ENCODE results near the gene IMMP2L. TPM values are rescaled to one million over a fixed set of nuclear protein-coding genes. Genes with fewer than 3 reads are reported as not detected.
"Not testable (repeated sequence)": the region's sequence is repeated elsewhere in the genome, so short reads cannot be mapped to it uniquely, and the experiment has no call there.

The IMMP2L gene
- polyA plus RNA-seq, 3 donors: 41.3 to 49.8 (median 43.0) TPM

- DNase-seq (ENCODE audit: extremely low read depth in 1 of 11, low read depth in 9 of 11, low spot score in 4 of 11): no peak
Observed at GRCh38 chr7:110962374-110962773, 599.9 kb downstream of the IMMP2L start.

GRCh38 chr7:110960811-110961210 lies 601.5 kb downstream of the IMMP2L start:
- no peak for DNase-seq (ENCODE audit: extremely low read depth in 1 of 11, low read depth in 9 of 11, low spot score in 4 of 11)

- no peak for DNase-seq (ENCODE audit: extremely low read depth in 1 of 11, low read depth in 9 of 11, low spot score in 4 of 11)
Observed at GRCh38 chr7:110948280-110948679, 614.0 kb downstream of the IMMP2L start.

GRCh38 chr7:110947408-110947807 lies 614.9 kb downstream of the IMMP2L start:
- DNase-seq (ENCODE audit: extremely low read depth in 1 of 11, low read depth in 9 of 11, low spot score in 4 of 11): no peak

GRCh38 chr7:110944966-110945644 lies 617.2 kb downstream of the IMMP2L start:
- no peak for DNase-seq (ENCODE audit: extremely low read depth in 1 of 11, low read depth in 9 of 11, low spot score in 4 of 11)

- no peak for DNase-seq (ENCODE audit: extremely low read depth in 1 of 11, low read depth in 9 of 11, low spot score in 4 of 11)
Observed at GRCh38 chr7:110944448-110944847, 617.8 kb downstream of the IMMP2L start.

GRCh38 chr7:110943701-110944345 lies 618.5 kb downstream of the IMMP2L start:
- no peak for DNase-seq (ENCODE audit: extremely low read depth in 1 of 11, low read depth in 9 of 11, low spot score in 4 of 11)

- DNase-seq (ENCODE audit: extremely low read depth in 1 of 11, low read depth in 9 of 11, low spot score in 4 of 11): no peak
Observed at GRCh38 chr7:110941385-110941784, 620.9 kb downstream of the IMMP2L start.

- no peak for DNase-seq (ENCODE audit: extremely low read depth in 1 of 11, low read depth in 9 of 11, low spot score in 4 of 11)
Observed at GRCh38 chr7:110940756-110941155, 621.5 kb downstream of the IMMP2L start.

GRCh38 chr7:110938165-110938564 lies 624.1 kb downstream of the IMMP2L start:
- no peak for DNase-seq (ENCODE audit: extremely low read depth in 1 of 11, low read depth in 9 of 11, low spot score in 4 of 11)

- DNase-seq (ENCODE audit: extremely low read depth in 1 of 11, low read depth in 9 of 11, low spot score in 4 of 11): not testable (repeated sequence)
Observed at GRCh38 chr7:110936665-110937064, 625.6 kb downstream of the IMMP2L start.

GRCh38 chr7:110929480-110930249 lies 632.6 kb downstream of the IMMP2L start:
- DNase-seq (ENCODE audit: extremely low read depth in 1 of 11, low read depth in 9 of 11, low spot score in 4 of 11): no peak

- no peak for DNase-seq (ENCODE audit: extremely low read depth in 1 of 11, low read depth in 9 of 11, low spot score in 4 of 11)
Observed at GRCh38 chr7:110922906-110923305, 639.4 kb downstream of the IMMP2L start.

GRCh38 chr7:110921595-110922151 lies 640.6 kb downstream of the IMMP2L start:
- DNase-seq (ENCODE audit: extremely low read depth in 1 of 11, low read depth in 9 of 11, low spot score in 4 of 11): no peak

GRCh38 chr7:110918949-110919548 lies 643.2 kb downstream of the IMMP2L start:
- no peak for DNase-seq (ENCODE audit: extremely low read depth in 1 of 11, low read depth in 9 of 11, low spot score in 4 of 11)

- DNase-seq (ENCODE audit: extremely low read depth in 1 of 11, low read depth in 9 of 11, low spot score in 4 of 11): no peak
Observed at GRCh38 chr7:110914263-110914662, 648.0 kb downstream of the IMMP2L start.

- DNase-seq (ENCODE audit: extremely low read depth in 1 of 11, low read depth in 9 of 11, low spot score in 4 of 11): no peak
Observed at GRCh38 chr7:110911632-110912031, 650.7 kb downstream of the IMMP2L start.

- no peak for DNase-seq (ENCODE audit: extremely low read depth in 1 of 11, low read depth in 9 of 11, low spot score in 4 of 11)
Observed at GRCh38 chr7:110909117-110909516, 653.2 kb downstream of the IMMP2L start.

- DNase-seq (ENCODE audit: extremely low read depth in 1 of 11, low read depth in 9 of 11, low spot score in 4 of 11): no peak
Observed at GRCh38 chr7:110905773-110906566, 656.3 kb downstream of the IMMP2L start.

Measured in renal cortex interstitium (tissue), 11 donors.